Heart left ventricle (tissue), 16 donors: Measurements from ENCODE around the gene PMEPA1. TPM values are rescaled to one million over a fixed set of nuclear protein-coding genes. Genes with fewer than 3 reads are reported as not detected.

Experiments used
- ATAC-seq, 4 donors: fragments of 200-7000 bp; cut with Tn5 transposase; one replicate each; pipeline ENCODE4 v1.9.1; 2020 to 2022; ENCODE audit warnings: moderate library complexity in 4 of 4, mild to moderate bottlenecking in 3 of 4, moderate number of reproducible peaks in 1 of 4
- DNase-seq, 5 donors: peaks; one replicate each; pipeline ENCODE4 v3.0.0-alpha.2; 2020
- H3K27ac ChIP-seq, 12 donors: fragments of 200-600 bp; sonication (generic) in 4 of 12; one replicate each; pipeline versions ENCODE4 v1.5.0 to v1.8.0; 2016 to 2022; ENCODE audit warnings: mild to moderate bottlenecking in 2 of 12
- H3K27me3 ChIP-seq, 9 donors: fragments of 200-600 bp; sonication (generic) in 2 of 9; one replicate each; pipeline versions ENCODE4 v1.5.1 to v1.8.0; 2016 to 2022; ENCODE audit warnings: mild to moderate bottlenecking in 3 of 9
- H3K36me3 ChIP-seq, 9 donors: fragments of 200-600 bp; sonication (generic) in 2 of 9; one replicate each; pipeline versions ENCODE4 v1.5.0 to v1.8.0; 2018 to 2022; ENCODE audit warnings: mild to moderate bottlenecking in 2 of 9
- H3K4me1 ChIP-seq, 12 donors: fragments of 200-600 bp; sonication (generic) in 4 of 12; one replicate each; pipeline versions ENCODE4 v1.5.0 to v1.8.0; 2016 to 2022; ENCODE audit warnings: mild to moderate bottlenecking in 3 of 12
- H3K4me3 ChIP-seq, 12 donors: fragments of 200-600 bp; sonication (generic) in 4 of 12; one replicate each; pipeline versions ENCODE4 v1.5.0 to v1.8.0; 2017 to 2022; ENCODE audit warnings: mild to moderate bottlenecking in 9 of 12, moderate library complexity in 4 of 12
- H3K9me3 ChIP-seq, 12 donors: fragments of 200-600 bp; sonication (generic) in 4 of 12; one replicate each; pipeline versions ENCODE4 v1.5.0 to v1.8.0; 2016 to 2022; ENCODE audit warnings: mild to moderate bottlenecking in 1 of 12
- POLR2A ChIP-seq, 2 donors: fragments of 450-650 bp; IDR thresholded peaks; one replicate each; pipeline ENCODE4 v1.6.1; 2017; ENCODE audit warnings: antibody characterized with exemption in 2 of 2, mild to moderate bottlenecking in 2 of 2, moderate library complexity in 2 of 2
- WGBS, 4 donors: extraction: QIAGEN DNeasy Blood & Tissue Kit in 2 of 4; methylation state at CpG; one replicate each; pipeline versions ENCODE4 v1.1.5 to v1.1.7; 2013 to 2018; 5-methylcytosine and 5-hydroxymethylcytosine counted together
- intact Hi-C, 10 donors: fragments of 100-400 bp; cut with DNase I; formaldehyde crosslinking; loops; one replicate each; pipeline versions ENCODE4 v1.11.1 to v1.14.2; 2022
- polyA plus RNA-seq, 2 donors: library from polyadenylated mRNA; stranded (reverse); fragments of 200-250 nt; gene quantifications; one replicate each; pipeline ENCODE4 v1.2.3, GENCODE V29; 2013
- total RNA-seq, 9 donors: library from RNA; depleted of rRNA in 2 of 9; stranded (reverse); fragments of >200 nt in 2 of 9; fragmentation: NEBNext Ultra II Directional in 3 of 9; extraction: Animal tissue kit (Norgen Biotek cat#: 25700) in 3 of 9; gene quantifications; one replicate each; pipeline versions ENCODE4 v1.1.0 to v1.2.4, GENCODE V29; 2016 to 2023
- TF ChIP-seq, protein P1 (sequence below), 12 donors: fragments of 200-600 bp; sonication (generic) in 4 of 12; IDR thresholded peaks; one replicate each; pipeline versions ENCODE4 v1.5.0 to v1.8.0; 2018 to 2022; ENCODE audit warnings: antibody characterized with exemption in 12 of 12, mild to moderate bottlenecking in 5 of 12
- donor health status: ischemic (EF 13 %, LVEDD 7.1; RV severe dilation, severe dysfunction).
- donor health status: healthy with polysubstance abuse.
- donor health status: DM: no; HTN: yes; CAD: no.
- donor health status: DM: no; HTN: no; CAD: no.
- donor health status: ischemic (EF 25% LVEDD 6.9; RV normal size, moderate dysfunction).
- donor health status: ischemic (EF 25% LVEDD 5.7; RV mildly dilated, moderate dysfunction).
- donor health status: healthy.
- donor health status: DM: yes; HTN: yes; CAD: no.
- donor health status: ischemic (EF 35%, LVEDD 5.7; RV mildly dilated, moderate dysfunction).
- donor health status: nonischemic (EF 11% LVEDD 7.7; RV severe dilation, severe dysfunction).
- donor health status: DM: yes; HTN: yes; CAD: no.
- donor health status: PGD.
- donor health status: ischemic (EF 29% LVEDD 5.4; RV normal size, mild dysfunction).
- donor health status: nonischemic (EF 23%, LVEDD 6.1; RV moderate dilation, normal function).

PMEPA1 gene
- total and polyA plus RNA-seq, 11 donors, result 12.6 to 115 (median 30.0) TPM

DNA sequence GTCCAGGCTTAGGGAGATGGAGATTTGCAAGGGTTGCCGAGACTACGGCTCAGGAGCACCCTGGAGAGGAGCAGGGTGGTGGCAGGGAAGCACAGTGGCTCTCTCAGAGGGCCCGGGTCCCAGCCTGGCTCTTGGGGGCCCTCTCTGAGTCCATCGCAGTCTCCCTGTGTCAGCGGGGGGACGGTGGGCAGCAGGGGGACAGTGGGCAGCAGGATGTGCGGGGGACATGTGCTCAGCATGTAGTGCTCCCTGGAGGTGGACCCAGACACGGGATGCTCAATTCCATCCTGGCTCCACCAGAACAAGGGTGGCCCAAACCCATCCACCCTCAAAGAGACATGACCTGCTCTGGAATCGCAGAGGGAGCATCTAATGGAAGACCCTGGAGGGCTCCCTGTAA, 46.6 kb downstream of the PMEPA1 start:
- WGBS, 4 donors, result 90 to 93% (median 91%) methylated on average over 5 to 9 of the region's 9 CpGs
- TF ChIP-seq POLR2A (IDR thresholded peaks at IDR 0.05), result no peak
- TF ChIP-seq, protein P1, sequence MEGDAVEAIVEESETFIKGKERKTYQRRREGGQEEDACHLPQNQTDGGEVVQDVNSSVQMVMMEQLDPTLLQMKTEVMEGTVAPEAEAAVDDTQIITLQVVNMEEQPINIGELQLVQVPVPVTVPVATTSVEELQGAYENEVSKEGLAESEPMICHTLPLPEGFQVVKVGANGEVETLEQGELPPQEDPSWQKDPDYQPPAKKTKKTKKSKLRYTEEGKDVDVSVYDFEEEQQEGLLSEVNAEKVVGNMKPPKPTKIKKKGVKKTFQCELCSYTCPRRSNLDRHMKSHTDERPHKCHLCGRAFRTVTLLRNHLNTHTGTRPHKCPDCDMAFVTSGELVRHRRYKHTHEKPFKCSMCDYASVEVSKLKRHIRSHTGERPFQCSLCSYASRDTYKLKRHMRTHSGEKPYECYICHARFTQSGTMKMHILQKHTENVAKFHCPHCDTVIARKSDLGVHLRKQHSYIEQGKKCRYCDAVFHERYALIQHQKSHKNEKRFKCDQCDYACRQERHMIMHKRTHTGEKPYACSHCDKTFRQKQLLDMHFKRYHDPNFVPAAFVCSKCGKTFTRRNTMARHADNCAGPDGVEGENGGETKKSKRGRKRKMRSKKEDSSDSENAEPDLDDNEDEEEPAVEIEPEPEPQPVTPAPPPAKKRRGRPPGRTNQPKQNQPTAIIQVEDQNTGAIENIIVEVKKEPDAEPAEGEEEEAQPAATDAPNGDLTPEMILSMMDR (IDR thresholded peaks at IDR 0.05), result no peak
- H3K27me3 ChIP-seq, result no peaks in the 10 kb centered on the region
- DNase-seq (peak; percentile 5 to 47 (median 11)), ATAC-seq (no peak)
- peaks cover 0 to 28% (median 5%) of the 10 kb centered on the region in 12 donors for H3K4me1 ChIP-seq
- intact Hi-C loops, result no loop called here
- H3K36me3 ChIP-seq, result peaks cover 0 to 15% (median 11%) of the 10 kb centered on the region in 9 donors
- H3K4me3 ChIP-seq, result no peak overlapping the region
- H3K27ac ChIP-seq, result peak overlapping the region in 1 of 12 donors; percentile 2
- no peaks in the 10 kb centered on the region for H3K9me3 ChIP-seq

GRCh38 chr20:57662456-57663240, 47.2 kb downstream of the PMEPA1 start:
- Histone ChIP-seq H3K27ac (peak overlapping the region in 1 of 12 donors; percentile 2), H3K36me3 (peaks cover 0 to 20% (median 11%) of the 10 kb centered on the region in 9 donors), H3K4me1 (peaks cover 0 to 29% (median 3%) of the 10 kb centered on the region in 12 donors), H3K9me3 (no peaks in the 10 kb centered on the region), H3K27me3 (no peaks in the 10 kb centered on the region), H3K4me3 (no peak overlapping the region)
- intact Hi-C loops, result no loop called here
- ATAC-seq (no peak), DNase-seq (peak; percentile 7 to 43 (median 15))
- WGBS, 4 donors, result 73 to 79% (median 79%) methylated on average over 14 to 21 of the region's 21 CpGs
- TF ChIP-seq POLR2A (IDR thresholded peaks at IDR 0.05), result no peak
- TF ChIP-seq, protein P1 (IDR thresholded peaks at IDR 0.05), result no peak

DNA sequence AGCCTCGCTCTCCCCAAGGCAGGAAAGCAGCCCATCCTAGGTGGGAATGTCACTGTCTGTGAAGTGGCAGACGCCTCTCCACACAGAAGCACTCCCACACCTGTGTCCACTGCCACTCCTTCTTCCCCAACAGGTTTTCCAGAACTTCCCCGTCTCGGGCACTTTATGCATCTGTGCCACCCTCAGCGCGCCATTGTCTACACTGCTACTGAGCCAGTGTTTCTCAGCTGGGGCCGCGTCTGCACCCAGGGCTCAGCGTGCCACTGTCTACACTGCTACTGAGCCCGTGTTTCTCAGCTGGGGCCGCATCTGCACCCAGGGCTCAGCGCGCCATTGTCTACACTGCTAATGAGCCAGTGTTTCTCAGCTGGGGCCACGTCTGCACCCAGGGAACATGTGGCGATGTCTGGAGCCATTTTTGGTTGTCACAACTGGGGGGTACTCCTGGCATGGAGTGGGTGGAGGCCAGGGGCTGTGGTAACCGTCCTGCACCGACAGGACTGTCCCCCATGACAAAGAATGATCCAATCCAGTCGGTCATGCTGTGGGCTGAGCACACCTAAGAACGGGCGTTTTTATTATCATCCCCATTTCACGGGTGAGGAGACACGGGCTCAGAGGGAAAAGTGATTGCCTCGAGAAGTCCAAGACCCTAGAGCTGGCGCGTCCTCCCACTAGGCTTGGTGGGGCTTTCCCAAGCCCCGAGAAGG, 47.9 kb downstream of the PMEPA1 start:
- Histone ChIP-seq H3K27me3 (no peaks in the 10 kb centered on the region), H3K4me3 (no peak overlapping the region), H3K36me3 (peaks cover 0 to 27% (median 14%) of the 10 kb centered on the region in 9 donors), H3K27ac (no peak overlapping the region), H3K9me3 (no peaks in the 10 kb centered on the region), H3K4me1 (peaks cover 0 to 33% (median 5%) of the 10 kb centered on the region in 12 donors)
- DNase-seq (peak in 4 of 5 donors; percentile 1 to 21 (median 7)), ATAC-seq (no peak)
- intact Hi-C loops, result no loop called here
- no peak for TF ChIP-seq POLR2A (IDR thresholded peaks at IDR 0.05)
- TF ChIP-seq, protein P1 (IDR thresholded peaks at IDR 0.05), result no peak
- WGBS, 4 donors, result 90 to 94% (median 92%) methylated on average over 25 to 26 of the region's 26 CpGs
